HL-60 (cell line): ENCODE results near the gene MYL7.

Experiments used
- CTCF ChIP-seq: IDR thresholded peaks from one replicate; pipeline ENCODE4 v1.5.1; 2011; ENCODE audit warnings: low read length, control low read depth, inconsistent platforms; ENCODE audit not compliant: insufficient read depth
- POLR2AphosphoS5 ChIP-seq: IDR thresholded peaks from 2 replicates; pipeline ENCODE4 v1.6.1; 2012; ENCODE audit warnings: low read depth

GRCh38 chr7:44184206-44184872 is 43.2 kb upstream of the MYL7 start:
- TF ChIP-seq CTCF (no peak), POLR2AphosphoS5 (no peak)
